Kidney epithelial cell (primary cell): ENCODE measurements around the gene KMT2D. TPM values are rescaled to one million over a fixed set of nuclear protein-coding genes. Genes with fewer than 3 reads are reported as not detected.

Experiments
- DNase-seq: peaks from one replicate; pipeline ENCODE4 v3.0.0-alpha.2; 2010; ENCODE audit warnings: low read depth
- H3K27me3 ChIP-seq: 2 replicates; pipeline ENCODE4 v1.6.0; 2011; ENCODE audit warnings: low read length; ENCODE audit not compliant: control insufficient read depth, insufficient read depth
- H3K36me3 ChIP-seq: 2 replicates; pipeline ENCODE4 v1.5.1; 2011; ENCODE audit warnings: low read length; ENCODE audit not compliant: control insufficient read depth, insufficient read depth
- H3K4me3 ChIP-seq: 2 replicates; pipeline ENCODE4 v1.5.1; 2011; ENCODE audit warnings: low read depth, mild to moderate bottlenecking, control low read depth, low read length
- CTCF ChIP-seq: IDR thresholded peaks from 2 replicates; pipeline ENCODE4 v1.5.1; 2011; ENCODE audit warnings: mild to moderate bottlenecking, moderate library complexity, low read length, control low read depth, inconsistent platforms; ENCODE audit not compliant: insufficient read depth, poor library complexity, severe bottlenecking
- total RNA-seq: library from RNA; depleted of rRNA; stranded (reverse); fragments of >200 nt; gene quantifications from 2 replicates; pipeline ENCODE4 v1.2.3, GENCODE V29; 2015

The KMT2D gene
- total RNA-seq, 1 donor from 2014 or later, result 71.8 TPM

- Histone ChIP-seq H3K4me3 (no peak overlapping the region), H3K27me3 (no peaks in the 10 kb centered on the region), H3K36me3 (no peaks in the 10 kb centered on the region)
- no peak for TF ChIP-seq CTCF
- DNase-seq, result no peak
Measured at GRCh38 chr12:49012739-49013138, 47.9 kb downstream of the KMT2D start.

Other genes starting within 250 kb of the KMT2D start
- 24.5 and 25.4 TPM in 2 replicates for gene CACNB3, start 242.3 kb downstream of the KMT2D start, total RNA-seq
- gene DDX23, start 208.6 kb downstream of the KMT2D start, total RNA-seq, result 64.1 and 65.1 TPM in 2 replicates
- 9.9 and 10.7 TPM in 2 replicates for gene RND1, start 194.9 kb downstream of the KMT2D start, total RNA-seq
- gene FKBP11, start 135.3 kb downstream of the KMT2D start, total RNA-seq, result 12.4 and 14.8 TPM in 2 replicates
- gene ARF3, start 103.3 kb downstream of the KMT2D start, total RNA-seq, result 77.9 and 101 TPM in 2 replicates
- gene WNT10B, start 89.1 kb downstream of the KMT2D start, total RNA-seq, result not detected in 2 replicates
- gene WNT1, start 82.5 kb downstream of the KMT2D start, total RNA-seq, result not detected in 2 replicates
- 0.13 and 0.34 TPM in 2 replicates for gene DDN, start 61.4 kb downstream of the KMT2D start, total RNA-seq
- gene PRKAG1, start 42.0 kb downstream of the KMT2D start, total RNA-seq, result 57.0 and 68.5 TPM in 2 replicates
- 3.8 and 5.1 TPM in 2 replicates for gene RHEBL1, start 9.2 kb upstream of the KMT2D start, total RNA-seq
- gene DHH, start 34.0 kb upstream of the KMT2D start, total RNA-seq, result 0.04 TPM in 1 of 2 replicates, not detected in the other
- 67.9 and 74.3 TPM in 2 replicates for gene LMBR1L, start 50.1 kb upstream of the KMT2D start, total RNA-seq
- 739 and 794 TPM in 2 replicates for gene TUBA1B, start 70.6 kb upstream of the KMT2D start, total RNA-seq
- gene TUBA1A, start 128.3 kb upstream of the KMT2D start, total RNA-seq, result 883 and 997 TPM in 2 replicates
- 544 and 682 TPM in 2 replicates for gene TUBA1C, start 204.3 kb upstream of the KMT2D start, total RNA-seq
- 0.21 and 0.41 TPM in 2 replicates for gene PRPH, start 234.4 kb upstream of the KMT2D start, total RNA-seq